ENCODE data around the gene SLC25A4. TPM values are rescaled to one million over a fixed set of nuclear protein-coding genes. Genes with fewer than 3 reads are reported as not detected.

SLC25A4 gene
- total and polyA plus RNA-seq, 2 donors (not counting 3 experiments of a cell fraction or from before 2014, with no cell fraction given), result 13.5 to 13.7 TPM

DNA sequence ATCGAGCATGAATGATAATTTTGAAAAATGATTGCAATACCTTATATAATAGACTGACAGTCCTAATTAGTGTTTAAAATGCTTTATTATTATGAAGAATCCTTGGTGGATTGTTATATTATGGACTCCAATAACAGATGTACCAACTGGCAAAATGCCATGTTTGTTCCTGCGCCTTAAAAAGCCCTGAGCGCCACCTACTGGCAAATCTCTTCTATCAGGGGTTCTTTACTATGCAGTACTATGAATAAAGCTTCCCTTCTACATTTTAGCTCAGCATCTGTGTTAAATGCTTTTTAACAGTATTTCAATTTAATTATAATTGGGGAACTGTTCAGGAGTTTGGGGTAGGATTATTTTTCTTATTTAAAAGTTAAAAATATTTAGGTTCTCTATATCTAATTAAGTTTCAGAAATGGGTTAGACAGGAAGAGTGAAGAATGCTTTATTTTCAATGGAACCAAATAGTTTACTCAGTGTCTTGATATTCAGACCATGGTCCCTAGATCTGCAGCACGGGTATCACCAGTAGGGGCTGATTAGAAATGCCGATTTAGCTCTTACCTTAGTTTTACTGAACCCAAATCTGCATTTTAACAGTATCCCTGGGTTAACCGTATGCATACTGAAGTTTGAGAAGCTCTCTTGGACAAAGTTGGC is 40.7 kb downstream of the SLC25A4 start:
- H3K4me2 ChIP-seq (ENCODE audit: insufficient read depth, low read length), result no peak overlapping the region
- no peaks in the 10 kb centered on the region for H3K27me3 ChIP-seq (ENCODE audit: control insufficient read depth in 2 of 2, insufficient read depth in 2 of 2, low read length in 2 of 2)
- H2AFZ ChIP-seq (ENCODE audit: low read depth, low read length), result no peak overlapping the region
- no peak overlapping the region for H3K4me3 ChIP-seq (replicated peaks in 1 of 3; ENCODE audit: insufficient read depth in 1 of 3, low read depth in 1 of 3, low read length in 3 of 3)
- DNase-seq (ENCODE audit: low read depth, low spot score), result peak; percentile 82
- POLR2A ChIA-PET, result interaction anchor here (1.1 kb wide), 1 partner anchor 41 kb away, joined by 3 read pairs; the partner anchor contains the start of gene SLC25A4
- CTCF ChIA-PET, result interaction anchor here (0.5 to 6.5 kb wide), 51 partner anchors 10 to 856 kb away, joined by 3 to 81 read pairs (median 4); partner anchors contain the start of genes SLC25A4 and SNX25
- peaks cover 34% of the 10 kb centered on the region for H3K79me2 ChIP-seq (ENCODE audit: control insufficient read depth, insufficient read depth, low read length)
- peaks cover 2% of the 10 kb centered on the region for H4K20me1 ChIP-seq (replicated peaks; ENCODE audit: control insufficient read depth, extremely low read depth, insufficient read depth, low read length)
- no peak overlapping the region for H3K27ac ChIP-seq (ENCODE audit: insufficient read depth, low read depth, low read length)
- dilution Hi-C loops (cut with MboI; ENCODE audit: extremely low pct_ligation_motif_present, low sequenced_read_pairs), result no loop called here
- H3K9me3 ChIP-seq (replicated peaks; ENCODE audit: control insufficient read depth, insufficient read depth, low read length), result no peaks in the 10 kb centered on the region
- no peaks in the 10 kb centered on the region for H3K9me1 ChIP-seq (replicated peaks; ENCODE audit: control insufficient read depth, extremely low read depth, insufficient read depth, low read length)
- H3K4me1 ChIP-seq (ENCODE audit: control insufficient read depth, extremely low read depth, insufficient read depth, low read length), result no peaks in the 10 kb centered on the region
- no peak overlapping the region for H3K9ac ChIP-seq (replicated peaks; ENCODE audit: extremely low read depth, insufficient read depth, low read length)
- intact Hi-C loops (cut with micrococcal nuclease), result loop anchor here (1.0 to 2.0 kb wide), 3 partner anchors 49 to 178 kb away; no protein-coding TSS in a partner anchor
- FAIRE-seq, result peak; percentile 84
- TF ChIP-seq, protein P1, sequence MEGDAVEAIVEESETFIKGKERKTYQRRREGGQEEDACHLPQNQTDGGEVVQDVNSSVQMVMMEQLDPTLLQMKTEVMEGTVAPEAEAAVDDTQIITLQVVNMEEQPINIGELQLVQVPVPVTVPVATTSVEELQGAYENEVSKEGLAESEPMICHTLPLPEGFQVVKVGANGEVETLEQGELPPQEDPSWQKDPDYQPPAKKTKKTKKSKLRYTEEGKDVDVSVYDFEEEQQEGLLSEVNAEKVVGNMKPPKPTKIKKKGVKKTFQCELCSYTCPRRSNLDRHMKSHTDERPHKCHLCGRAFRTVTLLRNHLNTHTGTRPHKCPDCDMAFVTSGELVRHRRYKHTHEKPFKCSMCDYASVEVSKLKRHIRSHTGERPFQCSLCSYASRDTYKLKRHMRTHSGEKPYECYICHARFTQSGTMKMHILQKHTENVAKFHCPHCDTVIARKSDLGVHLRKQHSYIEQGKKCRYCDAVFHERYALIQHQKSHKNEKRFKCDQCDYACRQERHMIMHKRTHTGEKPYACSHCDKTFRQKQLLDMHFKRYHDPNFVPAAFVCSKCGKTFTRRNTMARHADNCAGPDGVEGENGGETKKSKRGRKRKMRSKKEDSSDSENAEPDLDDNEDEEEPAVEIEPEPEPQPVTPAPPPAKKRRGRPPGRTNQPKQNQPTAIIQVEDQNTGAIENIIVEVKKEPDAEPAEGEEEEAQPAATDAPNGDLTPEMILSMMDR (IDR thresholded peaks at IDR 0.05; ENCODE audit: extremely low read depth in 1 of 2, insufficient read depth in 1 of 2, low read depth in 1 of 2, low read length in 2 of 2), result peak; percentile 71 to 80
- no peak for TF ChIP-seq MYC (IDR thresholded peaks at IDR 0.05; ENCODE audit: low read depth, low read length)
- TF ChIP-seq POLR2A (IDR thresholded peaks at IDR 0.05; ENCODE audit: low read depth, low read length), result no peak
- no peaks in the 10 kb centered on the region for H3K36me3 ChIP-seq (ENCODE audit: control insufficient read depth in 2 of 2, extremely low read depth in 1 of 2, insufficient read depth in 2 of 2, low read length in 2 of 2)
- BruUV-seq (replicated peaks), result no TSS peak

DNA sequence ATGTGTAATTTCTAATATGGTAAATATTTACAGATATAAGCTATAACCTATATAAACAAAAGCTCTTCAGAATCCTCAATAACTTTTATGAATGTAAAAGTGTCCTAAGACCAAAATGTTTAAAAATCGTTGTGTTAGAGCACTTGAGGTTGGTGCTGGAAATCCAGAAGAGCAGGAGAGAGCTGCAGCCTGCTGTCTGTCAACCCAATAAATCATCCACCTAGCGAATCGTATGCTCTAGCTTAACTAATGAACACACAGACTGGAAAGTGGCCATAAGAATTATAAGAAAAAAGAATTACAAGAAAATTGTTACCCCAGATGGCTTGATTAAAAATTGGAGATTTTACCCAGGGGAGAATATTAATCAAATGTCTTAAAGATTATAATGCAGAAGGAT is 43.7 kb downstream of the SLC25A4 start:
- Histone ChIP-seq H3K9ac (replicated peaks; ENCODE audit: extremely low read depth, insufficient read depth, low read length) (no peak overlapping the region), H3K4me1 (ENCODE audit: control insufficient read depth, extremely low read depth, insufficient read depth, low read length) (no peaks in the 10 kb centered on the region), H3K9me1 (replicated peaks; ENCODE audit: control insufficient read depth, extremely low read depth, insufficient read depth, low read length) (no peaks in the 10 kb centered on the region), H3K27me3 (ENCODE audit: control insufficient read depth in 2 of 2, insufficient read depth in 2 of 2, low read length in 2 of 2) (no peaks in the 10 kb centered on the region), H4K20me1 (replicated peaks; ENCODE audit: control insufficient read depth, extremely low read depth, insufficient read depth, low read length) (peaks cover 2% of the 10 kb centered on the region), H3K27ac (ENCODE audit: insufficient read depth, low read depth, low read length) (no peak overlapping the region), H3K79me2 (ENCODE audit: control insufficient read depth, insufficient read depth, low read length) (peaks cover 25% of the 10 kb centered on the region), H3K4me2 (ENCODE audit: insufficient read depth, low read length) (no peak overlapping the region), H2AFZ (ENCODE audit: low read depth, low read length) (no peak overlapping the region), H3K4me3 (replicated peaks in 1 of 3; ENCODE audit: insufficient read depth in 1 of 3, low read depth in 1 of 3, low read length in 3 of 3) (no peak overlapping the region), H3K36me3 (ENCODE audit: control insufficient read depth in 2 of 2, extremely low read depth in 1 of 2, insufficient read depth in 2 of 2, low read length in 2 of 2) (no peaks in the 10 kb centered on the region), H3K9me3 (replicated peaks; ENCODE audit: control insufficient read depth, insufficient read depth, low read length) (no peaks in the 10 kb centered on the region)
- FAIRE-seq, result no peak
- dilution Hi-C loops (cut with MboI; ENCODE audit: extremely low pct_ligation_motif_present, low sequenced_read_pairs), result no loop called here
- intact Hi-C loops (cut with micrococcal nuclease), result no loop called here
- no peak for DNase-seq (ENCODE audit: low read depth, low spot score)
- BruUV-seq (replicated peaks), result no TSS peak
- POLR2A ChIA-PET, result no interaction called here
- CTCF ChIA-PET, result interaction anchor here (0.9 to 6.5 kb wide), 4 partner anchors 12 to 851 kb away, joined by 3 to 81 read pairs (median 40); no protein-coding TSS in a partner anchor
- TF ChIP-seq EZH2 (IDR thresholded peaks at IDR 0.05; ENCODE audit: borderline replicate concordance, low read depth, low read length, severe bottlenecking) (no peak), JUN (IDR thresholded peaks at IDR 0.05; ENCODE audit: borderline replicate concordance, insufficient read depth, insufficient read length, low read depth) (no peak), MYC (IDR thresholded peaks at IDR 0.05; ENCODE audit: low read depth, low read length) (no peak), POLR2A (IDR thresholded peaks at IDR 0.05; ENCODE audit: low read depth, low read length) (no peak), GATA2 (IDR thresholded peaks at IDR 0.05; ENCODE audit: insufficient read depth, insufficient read length, low read depth, low read length) (no peak), FOS (IDR thresholded peaks at IDR 0.05; ENCODE audit: borderline replicate concordance, insufficient read depth, low read length) (no peak), POLR2AphosphoS5 (IDR thresholded peaks at IDR 0.05; ENCODE audit: insufficient read depth, low read depth, low read length) (no peak)
- TF ChIP-seq, protein P1 (IDR thresholded peaks at IDR 0.05; ENCODE audit: extremely low read depth in 1 of 2, insufficient read depth in 1 of 2, low read depth in 1 of 2, low read length in 2 of 2), result no peak
- TF ChIP-seq, protein P2, sequence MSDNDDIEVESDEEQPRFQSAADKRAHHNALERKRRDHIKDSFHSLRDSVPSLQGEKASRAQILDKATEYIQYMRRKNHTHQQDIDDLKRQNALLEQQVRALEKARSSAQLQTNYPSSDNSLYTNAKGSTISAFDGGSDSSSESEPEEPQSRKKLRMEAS (IDR thresholded peaks at IDR 0.05; ENCODE audit: insufficient read depth, insufficient read length), result no peak

All from endothelial cell of umbilical vein (primary cell).